Measurements from ENCODE around the gene ZNF79. TPM values are rescaled to one million over a fixed set of nuclear protein-coding genes. Genes with fewer than 3 reads are reported as not detected.
A peak's percentile ranks its signal among the peaks of the same experiment; 100 is the strongest.

ZNF79 gene
- total and polyA plus RNA-seq, 8 donors: 3.4 to 5.2 (median 4.0) TPM

DNA sequence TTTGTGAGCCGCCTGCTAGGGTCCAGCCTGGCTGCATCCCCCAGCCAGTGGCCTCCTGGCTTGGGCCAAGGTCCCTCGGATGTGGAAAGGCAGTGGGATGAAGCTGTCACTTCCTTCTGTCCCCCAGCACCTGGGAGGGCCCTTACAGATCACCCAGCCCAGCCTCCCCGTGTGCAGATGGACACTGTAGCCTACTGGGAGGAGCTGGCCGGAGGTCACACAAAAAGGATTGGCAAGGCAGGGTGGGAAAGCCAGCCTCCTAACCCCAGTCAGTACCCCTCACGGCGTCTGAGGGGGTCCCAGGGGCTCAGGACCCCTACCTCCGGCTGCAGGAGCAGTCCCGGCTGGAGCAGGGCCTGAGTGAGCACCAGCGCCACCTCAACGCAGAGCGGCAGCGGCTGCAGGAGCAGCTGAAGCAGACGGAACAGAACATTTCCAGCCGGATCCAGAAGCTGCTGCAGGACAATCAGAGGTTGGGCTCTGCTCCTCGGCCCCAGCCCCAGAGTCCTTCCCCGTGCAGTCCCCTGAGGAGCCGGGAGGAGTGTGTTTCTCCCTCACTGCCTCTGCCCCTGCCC, 55.4 kb downstream of the ZNF79 start:
- peaks cover 0 to 20% (median 11%) of the 10 kb centered on the region in 3 donors for H3K36me3 ChIP-seq
- intact Hi-C loops (cut with DNase I): no loop called here
- ATAC-seq (no peak), FAIRE-seq (no peak), DNase-seq (peak in 1 of 6 donors; percentile 46)
- H3K9me3 ChIP-seq: no peaks in the 10 kb centered on the region
- H3K27ac ChIP-seq: no peak overlapping the region
- H3K4me3 ChIP-seq: no peak overlapping the region
- WGBS, 2 donors: 87 to 89% methylated on average over 17 of the region's 17 CpGs
- H3K27me3 ChIP-seq: no peaks in the 10 kb centered on the region
- no peaks in the 10 kb centered on the region for H3K4me1 ChIP-seq
- TF ChIP-seq, protein P1, sequence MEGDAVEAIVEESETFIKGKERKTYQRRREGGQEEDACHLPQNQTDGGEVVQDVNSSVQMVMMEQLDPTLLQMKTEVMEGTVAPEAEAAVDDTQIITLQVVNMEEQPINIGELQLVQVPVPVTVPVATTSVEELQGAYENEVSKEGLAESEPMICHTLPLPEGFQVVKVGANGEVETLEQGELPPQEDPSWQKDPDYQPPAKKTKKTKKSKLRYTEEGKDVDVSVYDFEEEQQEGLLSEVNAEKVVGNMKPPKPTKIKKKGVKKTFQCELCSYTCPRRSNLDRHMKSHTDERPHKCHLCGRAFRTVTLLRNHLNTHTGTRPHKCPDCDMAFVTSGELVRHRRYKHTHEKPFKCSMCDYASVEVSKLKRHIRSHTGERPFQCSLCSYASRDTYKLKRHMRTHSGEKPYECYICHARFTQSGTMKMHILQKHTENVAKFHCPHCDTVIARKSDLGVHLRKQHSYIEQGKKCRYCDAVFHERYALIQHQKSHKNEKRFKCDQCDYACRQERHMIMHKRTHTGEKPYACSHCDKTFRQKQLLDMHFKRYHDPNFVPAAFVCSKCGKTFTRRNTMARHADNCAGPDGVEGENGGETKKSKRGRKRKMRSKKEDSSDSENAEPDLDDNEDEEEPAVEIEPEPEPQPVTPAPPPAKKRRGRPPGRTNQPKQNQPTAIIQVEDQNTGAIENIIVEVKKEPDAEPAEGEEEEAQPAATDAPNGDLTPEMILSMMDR (IDR thresholded peaks at IDR 0.05): no peak

DNA sequence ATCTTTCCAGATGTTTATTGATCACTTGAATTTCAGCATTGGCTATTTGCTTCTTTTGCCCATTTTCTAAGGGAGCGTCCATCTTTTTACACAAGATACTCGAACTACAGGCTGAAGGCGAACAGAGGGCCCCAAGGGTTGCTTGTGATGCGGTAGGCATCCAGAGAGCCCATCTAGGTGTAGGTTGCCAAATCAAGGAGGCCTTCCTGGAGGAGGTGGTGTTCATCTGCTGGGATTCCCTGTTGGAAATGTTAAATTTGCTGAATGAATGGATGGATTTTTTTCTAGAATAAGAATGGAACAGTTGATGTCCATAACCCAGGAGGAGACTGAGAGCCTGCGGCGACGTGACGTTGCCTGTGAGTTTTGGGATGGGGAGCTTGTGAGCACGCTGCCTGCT, 58.5 kb downstream of the ZNF79 start:
- DNase-seq (peak in 1 of 6 donors; percentile 6), ATAC-seq (no peak), FAIRE-seq (no peak)
- WGBS, 2 donors: 97 to 98% methylated on average over 9 of the region's 9 CpGs
- Histone ChIP-seq H3K9me3 (no peaks in the 10 kb centered on the region), H3K27me3 (no peaks in the 10 kb centered on the region), H3K4me3 (no peak overlapping the region), H3K36me3 (peaks cover 0 to 24% (median 11%) of the 10 kb centered on the region in 3 donors), H3K27ac (no peak overlapping the region), H3K4me1 (no peaks in the 10 kb centered on the region)
- intact Hi-C loops (cut with DNase I): no loop called here
- TF ChIP-seq, protein P1 (IDR thresholded peaks at IDR 0.05): no peak

DNA sequence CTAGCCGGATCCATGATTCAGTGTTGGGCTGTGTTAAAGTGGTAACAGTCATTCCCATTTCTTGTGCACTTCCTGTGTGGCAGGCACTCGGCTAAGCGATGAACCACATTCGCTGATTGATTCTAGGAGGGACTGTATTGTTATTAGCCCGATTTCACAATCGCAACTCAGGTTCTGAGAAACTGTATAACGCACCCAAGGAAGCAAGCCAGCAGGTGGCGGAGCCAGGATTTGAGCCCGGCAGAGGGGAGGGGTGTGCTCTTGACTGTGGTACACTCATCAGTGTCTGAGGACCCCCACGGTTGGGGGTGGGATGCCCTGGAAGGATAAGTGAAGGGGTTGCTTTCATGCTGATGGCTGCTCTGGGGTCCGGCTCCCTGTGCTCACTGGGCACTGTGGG, 61.8 kb downstream of the ZNF79 start:
- FAIRE-seq (no peak), ATAC-seq (peak in 1 of 4 donors; percentile 12)

DNA sequence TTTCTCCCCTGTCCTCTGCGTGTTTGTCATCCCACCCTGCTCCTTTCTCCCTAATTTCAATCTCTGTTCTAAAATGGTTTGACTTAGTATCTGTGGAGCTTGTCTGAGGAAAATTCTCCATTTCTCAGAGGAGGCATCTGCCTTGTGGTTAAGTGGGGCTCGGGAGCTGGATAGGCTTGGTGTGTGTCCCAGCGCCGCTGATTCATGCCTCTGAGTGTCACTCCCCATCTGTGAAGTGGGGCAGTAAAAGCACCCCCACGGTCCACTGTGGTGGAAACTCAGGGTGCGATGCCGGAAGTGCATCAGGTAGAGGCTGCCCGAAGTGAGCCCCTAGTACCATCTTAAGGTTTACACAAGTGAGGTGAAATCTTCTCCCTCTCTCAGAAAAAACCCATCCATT, 64.8 kb downstream of the ZNF79 start:
- 89 to 96% methylated on average over 8 of the region's 8 CpGs for WGBS, 2 donors
- no peak overlapping the region for H3K4me3 ChIP-seq
- H3K36me3 ChIP-seq: peaks cover 0 to 9% (median 0%) of the 10 kb centered on the region in 3 donors
- intact Hi-C loops (cut with DNase I): no loop called here
- H3K27me3 ChIP-seq: no peaks in the 10 kb centered on the region
- ATAC-seq (no peak), FAIRE-seq (no peak), DNase-seq (peak in 1 of 6 donors; percentile 19)
- no peak overlapping the region for H3K27ac ChIP-seq
- no peaks in the 10 kb centered on the region for H3K9me3 ChIP-seq
- peaks cover 0 to under 1% (median 0%) of the 10 kb centered on the region in 3 donors for H3K4me1 ChIP-seq
- TF ChIP-seq, protein P1 (IDR thresholded peaks at IDR 0.05): no peak

More for the DNA sequence above, 61.8 kb downstream of the ZNF79 start:
- Histone ChIP-seq H3K4me1 (no peaks in the 10 kb centered on the region), H3K4me3 (no peak overlapping the region), H3K36me3 (peaks cover 0 to 16% (median 0%) of the 10 kb centered on the region in 3 donors), H3K9me3 (no peaks in the 10 kb centered on the region), H3K27me3 (no peaks in the 10 kb centered on the region), H3K27ac (no peak overlapping the region)
- DNase-seq: no peak
- TF ChIP-seq, protein P1 (IDR thresholded peaks at IDR 0.05): no peak
- WGBS, 2 donors: 83 to 88% methylated on average over 11 of the region's 11 CpGs
- intact Hi-C loops (cut with DNase I): no loop called here

DNA sequence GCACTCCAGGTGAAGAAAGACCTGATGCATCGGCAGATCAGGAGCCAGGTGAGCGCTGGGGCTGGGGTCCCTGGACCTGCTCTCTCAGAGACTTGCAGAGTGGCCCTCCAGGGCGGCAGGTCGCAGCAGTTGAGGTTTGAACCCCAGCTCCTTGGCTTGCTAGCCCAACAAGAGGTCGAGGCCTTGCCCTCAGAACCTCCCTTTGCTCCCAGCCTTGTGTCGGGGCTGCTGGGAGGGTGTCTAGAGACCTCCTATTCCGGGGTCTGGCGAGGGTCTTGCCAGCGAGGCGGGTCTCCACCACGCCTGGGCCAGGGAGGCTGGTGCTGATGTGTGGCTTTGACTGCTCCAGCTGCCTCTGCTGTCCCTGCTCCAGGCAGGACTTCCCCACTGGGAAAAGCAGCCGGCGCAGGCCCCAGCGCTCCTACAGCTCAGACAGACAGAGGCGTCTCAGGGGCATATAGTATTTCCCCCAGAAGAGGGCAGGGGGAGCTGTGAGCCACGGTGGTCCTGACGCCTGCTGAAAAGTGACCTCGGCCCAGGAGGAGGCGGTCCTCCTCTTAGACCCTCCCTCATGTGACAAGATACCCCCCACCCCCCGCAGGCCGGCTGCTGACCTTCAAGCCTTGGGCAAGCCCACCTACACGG, 65.4 kb downstream of the ZNF79 start:
- 86 to 91% methylated on average over 20 to 22 of the region's 22 CpGs for WGBS, 2 donors
- Histone ChIP-seq H3K9me3 (no peaks in the 10 kb centered on the region), H3K4me1 (peaks cover 2 to 7% (median 3%) of the 10 kb centered on the region in 3 donors), H3K36me3 (peaks cover 0 to 9% (median 0%) of the 10 kb centered on the region in 3 donors), H3K27ac (no peak overlapping the region), H3K27me3 (no peaks in the 10 kb centered on the region), H3K4me3 (no peak overlapping the region)
- ATAC-seq (no peak), DNase-seq (peak in 1 of 6 donors; percentile 63), FAIRE-seq (no peak)
- TF ChIP-seq, protein P1 (IDR thresholded peaks at IDR 0.05): no peak
- intact Hi-C loops (cut with DNase I): loop anchor here in 2 of 3 donors (10.0 kb wide), 1 partner anchor 245 kb away; the partner anchor contains the start of gene TOR2A (in 2 of the 2)

Measured in pancreas (tissue), 10 donors.